HG02759 (cell line): Measurements from ENCODE around the gene IL17RA.

Experiments
- ATAC-seq: cut with Tn5 transposase; IDR thresholded peaks from one replicate; pipeline ENCODE4 v1.9.1; 2021; ENCODE audit warnings: mild to moderate bottlenecking, moderate library complexity; ENCODE audit not compliant: unreplicated experiment

Gene IL17RA

DNA sequence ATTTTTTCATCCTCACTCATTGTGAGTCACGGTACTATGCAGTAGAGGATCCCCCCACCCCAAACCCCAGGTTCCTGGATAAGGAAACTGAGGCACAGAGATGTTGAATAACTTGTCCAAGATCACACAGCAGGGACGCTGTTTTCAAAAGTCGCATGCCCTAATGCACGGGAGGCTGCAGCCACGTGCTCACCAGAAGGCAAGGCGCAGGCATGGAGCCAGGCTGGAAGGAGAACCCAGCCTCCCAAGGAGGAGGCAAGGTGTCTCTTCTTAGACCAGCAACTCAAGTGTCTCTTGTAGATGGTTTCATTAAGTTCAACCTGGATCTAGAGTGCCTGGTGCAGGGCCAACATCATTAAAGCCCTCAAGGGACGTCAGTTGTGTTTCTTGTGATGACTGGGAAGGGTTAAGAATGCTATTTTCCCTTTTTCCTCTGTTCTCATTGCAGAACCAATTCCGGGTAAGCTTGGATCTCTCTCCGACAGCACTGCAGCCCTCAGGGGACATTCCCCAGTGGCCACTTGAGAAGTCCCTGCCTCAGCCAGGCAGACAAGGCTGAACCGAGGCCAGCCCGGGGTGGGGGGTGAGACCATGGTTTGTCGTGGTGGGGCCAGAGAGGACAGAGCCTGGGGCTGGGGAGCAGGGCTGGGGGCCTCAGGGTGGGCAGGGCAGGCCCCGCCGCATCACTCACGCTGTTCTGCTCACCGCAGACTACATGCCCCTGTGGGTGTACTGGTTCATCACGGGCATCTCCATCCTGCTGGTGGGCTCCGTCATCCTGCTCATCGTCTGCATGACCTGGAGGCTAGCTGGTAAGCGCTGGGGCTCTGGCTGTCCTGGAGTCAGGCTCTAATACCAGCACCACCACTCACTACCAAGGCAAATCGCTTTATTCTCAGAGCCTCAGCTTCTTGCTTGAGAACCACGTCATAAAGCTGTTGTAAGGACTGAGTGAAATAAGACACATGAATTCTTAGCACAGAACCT, 20.6 kb downstream of the IL17RA start:
- no peak for ATAC-seq

DNA sequence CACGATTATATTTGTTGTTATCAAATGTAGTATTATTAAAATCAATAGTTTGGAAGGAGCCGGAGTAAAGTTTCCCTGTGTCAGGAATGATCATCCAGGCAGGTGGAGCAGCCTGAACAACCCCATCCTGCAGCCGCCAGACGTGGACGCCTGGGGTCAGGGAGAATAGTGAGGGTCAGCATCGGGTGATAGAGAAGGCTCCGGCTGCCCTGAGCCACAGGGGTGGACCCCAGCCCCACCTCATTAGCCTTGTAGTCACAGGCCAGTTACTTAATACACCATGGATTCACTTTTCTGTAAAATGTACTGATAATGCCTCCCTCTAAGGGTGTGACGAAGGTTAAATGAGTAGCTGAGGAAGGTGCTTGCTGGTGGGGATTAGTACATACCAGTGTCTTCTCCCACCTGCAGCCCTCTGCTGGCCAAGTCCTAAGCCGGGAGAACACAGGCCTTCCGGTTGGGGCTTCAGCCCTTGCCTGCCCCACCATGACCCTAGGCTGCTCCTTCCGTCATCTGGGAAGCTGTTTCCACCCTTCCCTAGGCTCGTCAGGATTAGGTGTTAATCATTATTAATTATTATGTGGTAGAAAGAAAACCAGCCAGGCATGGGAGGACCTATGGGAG, 21.5 kb downstream of the IL17RA start:
- no peak for ATAC-seq

DNA sequence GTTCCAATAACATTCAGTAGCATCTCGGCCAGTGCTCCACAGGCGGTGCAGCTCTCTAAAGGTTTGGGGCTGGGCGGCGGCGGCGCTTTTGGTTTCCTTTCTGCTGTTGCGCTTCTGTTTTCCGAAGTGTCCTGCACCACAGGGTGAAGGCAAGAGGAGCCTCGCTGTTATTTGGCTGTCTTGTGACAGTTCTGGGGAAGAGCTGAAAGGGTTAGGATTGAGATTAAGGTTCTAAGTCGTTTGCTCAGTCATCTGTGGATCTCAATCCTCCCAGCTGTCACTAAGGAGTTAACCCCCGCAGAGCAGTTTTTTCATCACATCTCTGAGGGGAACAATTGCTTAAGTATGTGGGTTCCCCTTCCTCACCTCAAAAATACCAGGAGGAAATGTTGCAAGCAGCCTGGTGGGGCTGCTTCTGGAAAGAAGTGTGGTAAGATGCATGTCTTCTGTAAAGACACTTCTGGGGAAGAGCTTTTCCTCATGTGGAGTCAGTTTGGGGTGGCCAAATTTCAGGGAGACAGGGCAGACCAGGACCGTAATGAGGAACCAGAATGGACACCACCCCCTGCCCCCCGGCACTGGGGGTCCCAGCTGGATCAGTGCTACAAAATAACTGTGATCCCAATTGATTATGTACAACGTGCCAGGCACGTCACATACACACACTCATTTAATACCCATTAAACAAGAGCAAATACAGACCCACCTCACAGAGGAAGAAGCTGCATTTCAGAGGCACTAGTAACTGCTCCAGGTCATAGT, 22.2 kb downstream of the IL17RA start:
- ATAC-seq: no peak

DNA sequence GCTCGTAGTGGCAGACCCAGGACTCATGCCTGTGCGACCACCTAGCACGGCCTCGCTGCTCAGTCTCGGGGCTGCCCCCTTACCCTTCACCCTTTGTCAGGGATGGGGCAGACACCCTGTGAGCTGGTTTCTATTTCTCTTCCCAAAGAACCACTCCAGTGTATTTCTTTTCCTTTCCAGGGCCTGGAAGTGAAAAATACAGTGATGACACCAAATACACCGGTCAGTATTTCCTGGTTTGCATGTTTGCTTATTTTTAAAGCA, 22.7 kb downstream of the IL17RA start:
- ATAC-seq: no peak

DNA sequence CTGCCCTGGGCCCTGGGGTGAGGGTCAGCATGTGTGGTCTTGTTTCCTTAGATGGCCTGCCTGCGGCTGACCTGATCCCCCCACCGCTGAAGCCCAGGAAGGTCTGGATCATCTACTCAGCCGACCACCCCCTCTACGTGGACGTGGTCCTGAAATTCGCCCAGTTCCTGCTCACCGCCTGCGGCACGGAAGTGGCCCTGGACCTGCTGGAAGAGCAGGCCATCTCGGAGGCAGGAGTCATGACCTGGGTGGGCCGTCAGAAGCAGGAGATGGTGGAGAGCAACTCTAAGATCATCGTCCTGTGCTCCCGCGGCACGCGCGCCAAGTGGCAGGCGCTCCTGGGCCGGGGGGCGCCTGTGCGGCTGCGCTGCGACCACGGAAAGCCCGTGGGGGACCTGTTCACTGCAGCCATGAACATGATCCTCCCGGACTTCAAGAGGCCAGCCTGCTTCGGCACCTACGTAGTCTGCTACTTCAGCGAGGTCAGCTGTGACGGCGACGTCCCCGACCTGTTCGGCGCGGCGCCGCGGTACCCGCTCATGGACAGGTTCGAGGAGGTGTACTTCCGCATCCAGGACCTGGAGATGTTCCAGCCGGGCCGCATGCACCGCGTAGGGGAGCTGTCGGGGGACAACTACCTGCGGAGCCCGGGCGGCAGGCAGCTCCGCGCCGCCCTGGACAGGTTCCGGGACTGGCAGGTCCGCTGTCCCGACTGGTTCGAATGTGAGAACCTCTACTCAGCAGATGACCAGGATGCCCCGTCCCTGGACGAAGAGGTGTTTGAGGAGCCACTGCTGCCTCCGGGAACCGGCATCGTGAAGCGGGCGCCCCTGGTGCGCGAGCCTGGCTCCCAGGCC, 23.7 kb downstream of the IL17RA start:
- ATAC-seq: no peak

DNA sequence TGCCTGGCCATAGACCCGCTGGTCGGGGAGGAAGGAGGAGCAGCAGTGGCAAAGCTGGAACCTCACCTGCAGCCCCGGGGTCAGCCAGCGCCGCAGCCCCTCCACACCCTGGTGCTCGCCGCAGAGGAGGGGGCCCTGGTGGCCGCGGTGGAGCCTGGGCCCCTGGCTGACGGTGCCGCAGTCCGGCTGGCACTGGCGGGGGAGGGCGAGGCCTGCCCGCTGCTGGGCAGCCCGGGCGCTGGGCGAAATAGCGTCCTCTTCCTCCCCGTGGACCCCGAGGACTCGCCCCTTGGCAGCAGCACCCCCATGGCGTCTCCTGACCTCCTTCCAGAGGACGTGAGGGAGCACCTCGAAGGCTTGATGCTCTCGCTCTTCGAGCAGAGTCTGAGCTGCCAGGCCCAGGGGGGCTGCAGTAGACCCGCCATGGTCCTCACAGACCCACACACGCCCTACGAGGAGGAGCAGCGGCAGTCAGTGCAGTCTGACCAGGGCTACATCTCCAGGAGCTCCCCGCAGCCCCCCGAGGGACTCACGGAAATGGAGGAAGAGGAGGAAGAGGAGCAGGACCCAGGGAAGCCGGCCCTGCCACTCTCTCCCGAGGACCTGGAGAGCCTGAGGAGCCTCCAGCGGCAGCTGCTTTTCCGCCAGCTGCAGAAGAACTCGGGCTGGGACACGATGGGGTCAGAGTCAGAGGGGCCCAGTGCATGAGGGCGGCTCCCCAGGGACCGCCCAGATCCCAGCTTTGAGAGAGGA, 24.5 kb downstream of the IL17RA start:
- no peak for ATAC-seq

DNA sequence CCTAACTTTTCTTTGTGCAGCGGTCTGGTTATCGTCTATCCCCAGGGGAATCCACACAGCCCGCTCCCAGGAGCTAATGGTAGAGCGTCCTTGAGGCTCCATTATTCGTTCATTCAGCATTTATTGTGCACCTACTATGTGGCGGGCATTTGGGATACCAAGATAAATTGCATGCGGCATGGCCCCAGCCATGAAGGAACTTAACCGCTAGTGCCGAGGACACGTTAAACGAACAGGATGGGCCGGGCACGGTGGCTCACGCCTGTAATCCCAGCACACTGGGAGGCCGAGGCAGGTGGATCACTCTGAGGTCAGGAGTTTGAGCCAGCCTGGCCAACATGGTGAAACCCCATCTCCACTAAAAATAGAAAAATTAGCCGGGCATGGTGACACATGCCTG, 25.2 kb downstream of the IL17RA start:
- ATAC-seq: no peak

DNA sequence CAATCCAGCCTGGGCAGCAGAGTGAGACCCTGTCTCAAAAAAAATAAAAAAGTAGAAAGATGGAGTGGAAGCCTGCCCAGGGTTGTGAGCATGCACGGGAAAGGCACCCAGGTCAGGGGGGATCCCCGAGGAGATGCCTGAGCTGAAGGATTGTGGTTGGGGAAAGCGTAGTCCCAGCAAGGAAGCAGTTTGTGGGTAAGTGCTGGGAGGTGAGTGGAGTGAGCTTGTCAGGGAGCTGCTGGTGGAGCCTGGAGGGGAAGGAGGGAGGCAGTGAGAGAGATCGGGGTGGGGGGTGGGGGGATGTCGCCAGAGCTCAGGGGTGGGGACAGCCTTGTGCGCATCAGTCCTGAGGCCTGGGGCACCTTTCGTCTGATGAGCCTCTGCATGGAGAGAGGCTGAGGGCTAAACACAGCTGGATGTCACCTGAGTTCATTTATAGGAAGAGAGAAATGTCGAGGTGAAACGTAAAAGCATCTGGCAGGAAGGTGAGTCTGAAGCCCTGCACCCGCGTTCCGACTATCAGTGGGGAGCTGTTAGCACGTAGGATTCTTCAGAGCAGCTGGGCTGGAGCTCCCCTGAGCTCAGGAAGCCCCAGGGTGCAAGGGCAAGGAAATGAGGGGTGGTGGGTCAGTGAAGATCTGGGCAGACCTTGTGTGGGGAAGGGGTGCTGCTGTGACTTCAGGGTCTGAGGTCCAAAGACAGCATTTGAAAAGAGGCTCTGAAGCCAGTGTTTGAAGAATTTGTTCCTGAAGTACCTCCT, 26.2 kb downstream of the IL17RA start:
- no peak for ATAC-seq

DNA sequence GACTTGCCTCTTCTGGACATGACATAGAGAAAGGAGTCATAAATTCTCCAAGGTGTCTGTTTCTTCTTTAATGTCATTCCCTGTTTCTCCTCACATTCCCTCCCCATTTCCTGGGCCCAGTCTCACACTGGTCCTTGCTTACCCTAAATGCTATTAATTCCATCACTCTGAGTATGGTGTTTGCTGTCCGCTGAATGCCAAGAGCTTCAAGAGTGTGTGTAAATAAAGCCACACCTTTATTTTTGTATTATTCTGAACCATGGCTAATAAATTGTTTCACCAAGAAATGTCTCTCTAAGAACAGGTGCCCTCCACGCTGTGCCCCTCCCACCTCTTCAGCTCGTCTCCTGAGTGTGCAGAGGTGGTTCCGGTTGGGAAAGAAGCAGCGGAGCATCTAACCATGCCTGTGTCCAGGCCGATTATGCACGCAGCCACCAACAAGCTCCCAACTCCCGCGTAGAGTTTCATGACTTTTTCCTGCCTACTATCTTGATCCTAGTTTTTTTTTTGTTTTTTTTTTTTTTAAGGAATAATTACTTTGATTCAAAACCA, 27.8 kb downstream of the IL17RA start:
- ATAC-seq: no peak

DNA sequence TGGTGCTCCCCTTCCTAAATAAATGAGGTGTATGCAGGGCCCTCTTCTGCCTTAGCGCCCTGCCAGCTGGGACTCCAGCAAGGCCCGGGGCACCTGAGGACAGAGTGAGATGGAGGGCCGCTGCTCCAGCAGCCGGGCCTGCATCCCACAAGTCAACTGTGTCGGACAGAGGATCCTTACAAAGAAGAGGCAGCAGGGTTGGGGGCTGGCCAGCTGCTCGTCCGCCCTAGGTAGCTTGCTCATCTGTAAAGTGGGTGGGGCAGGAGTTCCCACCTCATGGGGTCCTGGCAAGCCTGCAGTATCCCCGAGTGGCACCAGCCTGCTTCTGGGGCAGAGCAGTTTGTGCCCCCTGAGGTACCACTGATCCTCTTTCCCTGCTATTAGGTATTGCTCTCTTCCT, 28.8 kb downstream of the IL17RA start:
- ATAC-seq: no peak

DNA sequence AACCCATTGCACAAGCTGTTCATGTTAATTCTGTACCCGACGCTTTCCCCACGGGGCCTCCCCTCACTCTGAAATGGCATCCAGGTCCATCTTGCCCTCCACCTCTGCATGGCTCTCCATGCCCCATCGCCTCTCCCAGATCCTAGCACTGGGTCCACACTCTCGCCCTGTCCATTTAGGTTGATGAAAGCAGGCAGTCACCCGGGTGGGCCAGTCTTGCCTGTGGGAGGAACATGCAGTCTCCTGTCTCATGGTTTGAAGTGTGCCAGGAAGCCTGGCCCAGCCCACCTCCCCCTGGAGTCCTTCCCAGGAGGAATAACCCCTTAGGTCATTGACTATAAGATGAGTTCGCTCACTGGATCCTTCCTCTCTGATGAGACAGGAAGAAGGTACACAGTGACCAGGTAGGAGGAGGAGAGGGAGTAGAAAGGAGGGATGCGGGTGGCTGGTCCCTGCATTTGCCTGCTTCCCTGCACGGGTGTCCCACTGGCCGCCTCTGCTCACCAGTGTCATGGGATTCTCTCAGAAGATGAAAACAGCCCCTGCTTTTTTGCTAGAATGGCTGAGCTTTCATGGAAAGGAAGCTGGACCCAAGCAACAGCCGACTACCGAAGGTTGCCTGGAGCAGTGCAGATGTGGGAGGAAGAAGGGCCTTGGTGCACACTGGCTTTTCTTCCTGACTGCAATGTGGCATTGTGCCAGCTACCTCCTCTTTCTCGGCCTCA, 29.5 kb downstream of the IL17RA start:
- no peak for ATAC-seq

DNA sequence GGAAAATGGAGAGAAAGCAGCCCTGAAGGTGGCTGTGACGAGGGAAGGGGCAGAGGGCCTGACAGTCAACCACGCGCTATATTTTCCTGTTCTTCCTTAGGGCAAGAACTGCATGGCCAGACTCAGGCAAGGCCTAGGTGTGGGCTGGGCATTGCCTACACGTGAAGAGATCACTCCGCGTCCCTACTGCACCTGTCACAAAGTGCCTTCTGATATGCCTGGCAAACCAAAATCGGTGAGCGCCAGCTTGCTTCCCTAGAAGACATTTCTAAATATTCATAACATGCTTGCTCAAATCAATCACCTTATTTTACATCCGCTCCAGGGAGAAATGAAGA, 30.1 kb downstream of the IL17RA start:
- no peak for ATAC-seq

DNA sequence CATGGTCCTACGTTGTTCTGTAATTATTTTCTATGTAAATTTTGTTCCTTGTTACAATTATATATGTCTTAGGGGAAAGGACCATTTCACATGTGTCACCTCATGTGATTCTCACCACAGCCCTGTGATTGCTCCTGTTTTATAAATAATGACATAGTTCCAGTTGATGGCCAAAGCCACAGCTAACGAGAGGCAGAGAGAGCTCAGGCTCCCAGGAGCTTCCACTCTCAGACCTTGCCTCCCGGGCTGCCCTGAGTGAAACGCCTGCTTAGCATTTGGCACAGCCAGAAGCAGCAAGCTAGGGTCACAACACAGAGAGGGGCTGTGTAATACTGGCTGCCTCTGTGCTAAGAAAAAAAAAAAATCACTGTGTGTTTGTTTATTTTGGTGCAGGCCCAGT, 30.4 kb downstream of the IL17RA start:
- no peak for ATAC-seq

DNA sequence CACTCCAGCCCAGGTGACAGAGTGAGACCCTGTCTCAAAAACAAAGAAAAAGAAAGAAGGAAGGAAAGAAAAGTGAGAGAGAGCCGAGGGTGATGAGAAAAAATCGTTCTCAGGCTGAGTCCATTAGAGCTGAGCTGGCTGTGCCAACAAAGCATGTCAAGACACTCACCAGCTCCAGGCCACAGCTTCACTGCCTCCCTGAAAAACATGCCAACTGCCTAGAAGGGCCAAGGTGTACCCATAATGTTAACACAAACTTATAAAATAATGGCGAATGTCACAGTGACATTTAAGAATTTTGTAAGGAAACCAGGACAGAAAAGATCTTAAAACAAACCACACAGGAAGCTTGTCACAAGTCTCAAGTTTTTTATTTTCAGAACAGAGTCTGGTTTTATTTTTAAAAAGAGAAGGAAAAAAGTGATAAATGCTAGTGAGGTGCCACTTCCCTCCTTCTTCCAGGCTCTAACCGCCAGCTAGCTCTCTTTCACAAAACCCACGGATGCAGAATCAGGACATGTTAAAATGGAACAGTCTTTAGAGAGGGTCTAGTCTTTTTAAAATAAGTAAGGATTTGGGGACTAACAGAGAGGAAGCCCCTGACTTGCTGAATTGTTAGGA, 31.3 kb downstream of the IL17RA start:
- no peak for ATAC-seq

DNA sequence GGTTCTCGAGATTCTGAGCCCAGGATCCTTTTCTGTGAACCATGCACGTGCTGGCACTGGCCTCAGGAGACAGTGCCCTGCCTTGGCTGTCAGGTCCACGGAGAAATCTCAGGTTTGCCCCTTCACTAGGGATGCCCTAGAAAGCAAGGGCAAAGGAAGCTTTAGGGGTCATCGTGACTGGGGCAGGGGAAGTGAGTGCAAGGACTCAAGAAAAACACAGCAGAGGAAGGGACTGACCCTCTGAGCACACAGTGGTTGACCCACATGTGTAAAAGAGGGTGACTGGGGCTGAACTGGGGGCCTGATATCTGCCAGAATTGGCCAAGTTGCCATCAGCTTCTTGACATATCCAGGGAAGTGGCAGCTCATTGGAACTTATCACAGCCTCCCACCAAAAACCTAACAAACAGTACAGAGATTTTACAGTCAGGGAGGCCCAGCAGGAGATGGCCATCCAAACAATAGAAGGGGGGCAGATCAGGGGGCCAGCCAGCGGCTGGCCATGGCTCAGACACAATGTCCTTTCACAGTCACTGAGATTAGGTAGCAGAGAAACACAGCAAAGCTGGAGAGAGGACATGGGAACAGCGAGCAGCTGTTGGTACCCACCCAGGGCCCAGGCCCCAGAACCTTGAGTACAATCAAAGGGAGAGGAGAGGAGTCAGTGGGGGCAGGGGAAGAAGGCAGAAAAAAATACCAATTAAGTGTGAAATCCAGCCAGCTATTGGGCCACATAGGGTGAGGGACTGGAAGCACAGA, 32.0 kb downstream of the IL17RA start:
- no peak for ATAC-seq

DNA sequence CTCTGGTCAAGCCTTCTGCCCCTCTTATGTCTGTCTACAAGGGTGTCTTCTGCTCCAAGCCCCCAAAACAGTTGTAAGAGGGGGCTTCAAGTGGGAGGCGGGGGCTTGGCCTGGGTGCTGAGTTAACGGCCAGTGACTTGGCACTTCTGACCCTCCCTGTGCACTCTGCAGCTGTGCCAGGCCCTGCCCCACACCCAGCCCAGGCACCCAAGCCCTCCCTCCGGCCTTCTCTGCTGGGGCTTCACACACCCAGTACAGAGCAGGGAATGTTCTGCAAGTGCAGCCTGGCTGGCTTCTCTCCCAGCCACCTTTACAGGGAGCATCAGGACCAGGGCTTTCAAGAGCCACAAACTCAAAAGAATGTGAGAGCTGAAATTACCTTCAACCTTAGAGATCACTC, 32.6 kb downstream of the IL17RA start:
- ATAC-seq: no peak

DNA sequence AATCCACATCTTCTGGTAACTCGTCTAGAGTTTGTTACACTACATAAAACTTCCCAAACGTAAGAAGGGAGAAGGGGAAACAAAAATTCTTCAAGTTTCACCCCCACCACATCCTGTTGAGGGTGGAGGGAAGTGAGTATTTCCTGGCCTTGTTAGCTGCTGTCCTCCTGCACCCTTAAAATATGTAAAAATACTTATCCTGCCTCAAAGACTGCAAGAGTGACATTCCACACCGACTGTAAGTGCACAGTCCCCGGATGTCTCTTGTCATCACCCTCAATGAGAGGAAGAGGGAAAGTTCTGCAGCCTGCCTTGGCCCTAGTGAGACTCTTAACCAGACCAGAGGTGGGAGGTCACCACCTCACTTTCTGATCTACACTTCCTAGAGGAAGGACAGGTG, 33.1 kb downstream of the IL17RA start:
- no peak for ATAC-seq

DNA sequence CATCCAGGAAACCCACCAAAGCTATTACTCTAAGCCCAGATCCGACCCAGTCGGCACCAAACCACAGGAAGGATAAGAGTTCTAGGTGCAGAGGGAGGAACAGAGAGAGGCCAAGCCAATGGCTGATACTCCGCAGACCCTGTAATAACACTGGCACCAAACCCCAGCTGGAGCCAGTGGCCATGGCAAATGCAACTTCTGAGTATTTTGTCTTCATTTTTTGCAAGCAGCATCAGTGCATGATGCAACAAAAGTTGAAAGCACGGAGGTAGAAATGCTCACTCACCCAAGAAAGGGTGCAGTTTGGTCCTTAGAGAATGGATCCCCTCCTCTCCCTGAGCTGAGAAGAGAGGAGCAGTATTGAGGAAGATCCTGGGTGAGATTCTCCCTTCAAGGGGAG, 33.5 kb downstream of the IL17RA start:
- no peak for ATAC-seq
